A172 (cell line): ENCODE results near the gene NTMT1. TPM values are rescaled to one million over a fixed set of nuclear protein-coding genes. Genes with fewer than 3 reads are reported as not detected.
A peak's percentile ranks its signal among the peaks of the same experiment; 100 is the strongest.

ENCODE experiments used
- DNase-seq: peaks from one replicate; pipeline ENCODE4 v3.0.0-alpha.2; 2015; ENCODE audit warnings: low spot score
- total RNA-seq: library from RNA; depleted of rRNA; stranded (reverse); fragments of >200 nt; shearing (Covaris generic); gene quantifications from 2 replicates; pipeline ENCODE4 v1.2.3, GENCODE V29; 2014

The NTMT1 gene
- total RNA-seq, 1 experiment from 2014 or later = 43.8 TPM

- DNase-seq = no peak
Observed at GRCh38 chr9:129637102-129637501, 11.1 kb downstream of the NTMT1 start.

GRCh38 chr9:129637673-129638439 is 11.9 kb downstream of the NTMT1 start:
- DNase-seq = no peak

GRCh38 chr9:129639034-129639630 is 13.2 kb downstream of the NTMT1 start:
- DNase-seq = no peak

DNA sequence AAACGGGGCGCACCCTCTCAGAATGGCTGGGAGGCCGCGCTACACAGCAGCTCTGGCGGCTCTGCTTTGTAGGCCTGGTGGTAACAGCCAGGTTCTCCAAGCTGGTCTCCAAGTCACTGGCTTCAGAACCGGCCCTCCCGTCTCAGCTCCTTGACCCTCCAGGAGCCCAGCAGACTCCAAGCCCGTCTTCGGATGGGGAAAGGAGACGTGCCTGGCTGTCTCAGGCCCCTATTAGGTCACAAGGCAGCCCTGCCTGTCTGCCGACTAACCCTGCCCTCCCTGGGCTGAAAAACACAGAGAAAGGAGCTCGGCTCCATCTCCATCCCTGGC is 13.8 kb downstream of the NTMT1 start:
- DNase-seq = no peak

GRCh38 chr9:129640086-129640870 is 14.3 kb downstream of the NTMT1 start:
- DNase-seq = peak; percentile 43

DNA sequence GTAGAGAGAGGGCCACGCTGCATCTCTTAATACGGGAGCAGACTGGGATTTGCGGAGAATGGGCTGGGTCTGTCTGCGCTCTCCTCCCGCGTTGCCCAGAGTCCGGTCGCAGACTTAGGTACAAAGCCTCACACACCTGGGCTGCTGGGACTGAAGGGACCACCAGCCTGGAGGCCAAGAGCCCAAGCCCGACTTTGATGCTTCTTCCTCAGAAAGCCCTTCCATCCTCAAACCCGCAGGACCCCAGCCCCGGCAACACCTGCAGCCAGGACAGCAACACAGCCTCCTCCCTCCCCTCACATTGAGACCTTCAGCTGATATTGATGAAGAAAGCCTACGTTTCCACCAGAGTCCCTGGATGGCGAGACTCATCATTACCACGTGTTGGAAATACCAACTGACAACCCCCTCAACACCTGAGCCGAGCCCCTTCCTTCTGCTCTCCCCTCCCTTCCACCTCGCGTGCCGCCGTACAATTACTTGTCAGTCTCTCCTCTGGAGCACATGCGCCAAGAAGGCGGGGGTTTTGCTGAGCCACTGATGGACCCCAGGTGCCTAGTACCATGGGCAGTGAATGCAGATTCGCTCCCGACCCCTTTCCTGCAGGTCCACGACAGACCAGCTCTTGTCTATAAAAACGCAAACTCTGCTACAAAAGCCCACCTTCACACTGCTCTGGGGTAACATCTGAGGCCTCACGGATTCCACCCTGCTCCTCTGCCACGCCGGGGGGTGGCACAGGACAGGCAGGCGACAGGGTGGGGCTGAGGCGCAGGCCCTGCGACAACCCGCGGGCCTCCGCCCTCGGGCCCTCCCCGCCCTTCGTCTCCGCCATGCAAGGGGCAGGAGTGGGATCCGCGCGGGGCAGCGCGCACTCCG is 15.1 kb downstream of the NTMT1 start:
- no peak for DNase-seq

- peak; percentile 87 for DNase-seq
Observed at GRCh38 chr9:129641750-129642585, 16.0 kb downstream of the NTMT1 start, which contains the start of gene ASB6. TSS of gene ASB6 (minus strand) at chr9:129642151. CDS start at chr9:129641999, 152 bp downstream.

DNA sequence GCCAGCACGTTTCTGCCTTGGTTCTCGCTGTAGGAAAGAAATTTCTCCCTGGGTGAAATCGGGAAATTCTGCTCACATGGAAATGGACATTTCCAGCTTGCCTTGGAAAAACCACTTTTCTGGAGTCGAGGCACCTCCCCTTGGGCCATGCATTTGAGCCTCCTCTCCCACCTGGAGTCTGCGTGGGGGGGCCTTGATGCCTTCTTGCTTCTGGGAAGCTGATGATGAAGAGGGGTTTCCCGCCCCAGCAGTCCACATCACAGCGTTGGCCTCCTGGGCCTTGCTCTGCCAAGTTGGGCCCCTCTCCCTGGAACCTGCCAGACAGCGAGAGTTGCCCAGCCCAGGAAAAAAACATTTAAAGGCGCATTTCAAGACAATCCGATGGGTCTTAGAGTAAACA is 17.7 kb downstream of the NTMT1 start:
- no peak for DNase-seq

- no peak for DNase-seq
Observed at GRCh38 chr9:129644365-129644764, 18.4 kb downstream of the NTMT1 start.

DNA sequence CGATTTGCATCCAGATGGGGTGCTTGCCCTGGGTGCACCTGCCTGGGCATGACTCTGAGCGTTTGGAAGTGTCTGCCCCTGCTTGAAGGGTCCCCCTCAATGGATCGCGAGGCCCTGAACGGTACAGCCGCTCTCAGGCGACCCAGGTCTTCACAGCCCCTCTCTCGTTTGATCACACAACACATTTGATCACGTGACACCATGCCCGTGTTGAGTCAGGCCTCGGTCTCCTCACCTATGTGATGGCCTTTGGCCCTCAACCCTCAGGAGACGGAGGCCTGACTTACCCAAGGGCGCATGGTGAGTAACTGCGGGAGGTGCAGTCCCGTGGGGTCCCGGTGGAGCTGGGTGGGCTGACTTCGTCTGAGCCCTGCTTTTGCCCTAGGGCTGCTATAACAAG is 18.9 kb downstream of the NTMT1 start:
- no peak for DNase-seq

GRCh38 chr9:129646252-129646651 is 20.3 kb downstream of the NTMT1 start:
- no peak for DNase-seq

- no peak for DNase-seq
Observed at GRCh38 chr9:129646654-129647053, 20.7 kb downstream of the NTMT1 start.

GRCh38 chr9:129647635-129648034 is 21.7 kb downstream of the NTMT1 start:
- DNase-seq = no peak

DNA sequence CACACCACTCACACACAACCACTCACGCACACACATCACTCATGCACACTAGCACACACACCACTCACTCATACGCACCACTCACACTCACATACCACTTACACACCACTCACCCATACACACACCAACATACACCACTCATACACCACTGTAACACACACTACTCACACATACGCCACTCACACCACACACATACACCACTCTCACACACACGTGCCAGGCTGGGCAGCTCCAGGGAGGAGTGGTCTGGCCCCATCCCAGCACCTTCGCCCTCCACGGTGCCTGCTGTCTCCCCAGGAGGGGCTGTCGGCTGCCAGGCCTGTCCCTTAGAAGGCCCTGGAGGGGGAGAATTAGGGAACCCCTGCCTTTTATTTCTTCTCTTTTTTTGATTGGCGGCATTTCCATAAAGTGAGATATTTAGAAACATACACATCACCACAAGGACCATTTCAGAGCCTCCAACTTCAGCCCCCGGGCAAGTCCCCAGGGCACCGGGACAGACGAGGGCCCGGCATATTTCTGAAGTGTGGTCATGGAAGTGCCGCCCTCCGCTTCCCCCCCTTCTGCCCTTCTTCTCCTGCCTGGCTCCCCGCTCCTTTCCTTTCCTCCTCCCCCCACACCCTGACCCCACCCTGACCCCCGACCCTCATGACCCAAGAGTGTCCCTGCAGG is 22.3 kb downstream of the NTMT1 start:
- no peak for DNase-seq

DNA sequence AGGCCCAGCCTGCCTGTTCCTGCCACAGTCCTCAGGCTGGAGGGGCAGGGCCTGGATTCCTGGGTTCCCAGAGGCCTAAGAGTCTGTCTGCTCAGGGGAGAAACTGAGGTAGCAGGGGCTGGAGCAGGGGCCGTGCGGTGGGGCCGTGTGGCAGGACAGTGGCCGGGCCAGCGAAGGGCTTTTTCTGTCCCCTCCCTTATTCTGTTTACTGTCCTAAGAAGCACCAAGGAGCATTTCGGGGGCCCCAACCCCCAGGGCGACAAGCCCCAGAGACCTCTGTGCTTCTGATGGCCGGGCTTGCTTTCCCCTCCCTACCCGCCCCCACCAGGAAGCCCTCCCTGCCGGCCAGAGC is 22.8 kb downstream of the NTMT1 start:
- DNase-seq = no peak

GRCh38 chr9:129649726-129650679 is 24.0 kb downstream of the NTMT1 start:
- DNase-seq = no peak

GRCh38 chr9:129650680-129651235 is 24.8 kb downstream of the NTMT1 start:
- no peak for DNase-seq

- DNase-seq = no peak
Observed at GRCh38 chr9:129653823-129654553, 28.0 kb downstream of the NTMT1 start.
